ENCODE measurements around the gene DRD2.

Gene DRD2

DNA sequence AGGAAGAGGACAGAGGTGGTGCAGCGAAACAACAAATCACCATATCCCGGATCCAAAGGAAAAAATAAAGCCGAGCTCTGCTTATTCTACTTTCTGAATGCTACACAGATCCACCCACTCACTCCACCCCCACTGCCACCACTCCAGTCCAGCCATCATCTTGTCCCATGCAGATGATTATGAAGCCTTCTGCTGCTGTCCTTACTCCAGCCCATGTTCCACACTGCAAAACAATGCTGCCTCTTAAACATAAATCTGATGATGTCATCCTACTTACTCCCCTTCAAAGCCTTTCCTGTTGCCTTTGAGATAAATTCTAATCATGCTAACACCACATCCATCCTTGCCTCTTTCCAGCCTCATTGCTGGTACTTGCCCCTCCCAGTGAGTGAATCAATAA lies 6.5 kb upstream of the DRD2 start:
- no peak for DNase-seq

DNA sequence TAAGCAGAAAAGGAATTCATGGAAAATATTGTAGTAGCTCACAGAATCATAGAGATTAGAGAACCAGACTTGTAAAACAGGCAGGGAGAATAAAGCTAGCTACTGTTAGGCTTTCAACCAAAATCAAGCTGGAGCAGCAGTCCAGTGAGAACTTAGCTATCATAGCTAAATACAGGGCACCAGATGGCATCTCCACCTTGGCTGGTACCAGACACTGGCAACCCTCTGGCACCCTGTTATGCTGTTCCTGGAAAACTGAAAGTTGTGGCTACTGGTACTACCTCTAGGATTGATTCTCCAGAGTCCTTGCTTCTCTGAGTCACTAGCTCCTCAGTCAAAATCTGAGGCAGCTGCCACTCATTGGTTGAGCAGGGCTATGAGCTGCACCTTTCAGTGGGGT lies 6.0 kb upstream of the DRD2 start:
- no peak for DNase-seq

DNA sequence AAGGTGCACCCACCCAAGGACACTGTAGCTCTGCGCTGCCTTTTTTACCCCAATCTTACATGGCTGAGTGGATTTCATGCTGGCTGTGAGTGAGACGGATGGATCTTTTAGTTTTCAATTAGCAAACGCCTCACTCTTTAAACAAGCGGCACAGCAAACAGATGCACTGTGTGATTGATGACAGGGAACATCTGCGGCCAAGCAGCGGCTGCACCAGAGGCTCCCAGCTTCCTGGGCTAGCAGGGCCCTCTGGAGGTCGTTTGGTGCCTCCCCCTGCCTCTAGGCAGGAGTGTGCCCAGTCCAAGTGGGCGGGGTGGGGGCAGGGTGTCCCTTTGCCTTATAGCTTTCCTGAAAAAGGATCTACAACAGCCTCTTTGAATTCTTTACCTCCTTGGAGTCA lies 2.1 kb upstream of the DRD2 start:
- DNase-seq = peak; percentile 51

DNA sequence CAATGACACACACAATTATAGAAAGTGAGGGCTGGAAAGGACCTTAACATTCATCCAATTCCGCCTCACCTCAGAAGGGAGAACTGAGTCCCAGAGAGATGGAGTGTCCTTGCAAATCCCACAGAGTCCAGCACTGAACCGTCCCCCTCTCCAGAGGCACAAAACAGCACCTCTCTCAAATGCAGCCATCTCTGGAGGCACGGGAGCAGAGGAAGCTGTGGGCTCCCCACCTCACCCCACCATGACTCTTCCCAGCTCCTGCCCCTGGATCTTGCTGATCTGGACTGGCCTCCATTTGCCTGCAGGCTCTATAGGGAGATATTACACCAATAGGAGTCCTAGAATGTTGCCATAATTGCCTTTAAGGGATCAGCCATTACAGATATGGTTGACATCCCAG lies 1.4 kb upstream of the DRD2 start:
- no peak for DNase-seq

- DNase-seq = peak; percentile 90
These were observed 637 bp downstream of the DRD2 start for GRCh38 chr11:113474362-113475159.

- no peak for DNase-seq
These were observed 1.2 kb downstream of the DRD2 start for GRCh38 chr11:113473983-113474361.

- DNase-seq = peak; percentile 44
These were observed 2.7 kb downstream of the DRD2 start for GRCh38 chr11:113472471-113472870.

DNA sequence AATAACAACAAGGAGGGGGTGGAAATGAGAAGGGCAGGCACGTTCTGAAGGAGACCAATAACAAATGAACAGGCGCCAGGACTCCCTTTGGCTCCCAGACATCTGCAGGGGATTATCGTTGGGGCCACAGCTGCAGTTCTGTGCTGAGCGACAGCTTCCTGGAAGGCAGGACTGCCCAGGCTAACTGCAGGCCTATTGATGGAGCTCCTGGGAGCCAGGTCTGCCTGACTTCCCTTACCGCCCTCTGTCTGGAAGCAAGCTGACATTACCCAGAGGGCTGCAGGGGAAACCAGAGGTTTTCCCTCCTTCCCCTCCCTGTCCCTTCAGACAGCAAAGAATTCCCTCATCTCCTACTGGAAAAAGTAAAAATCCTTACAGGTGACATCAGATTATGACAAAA lies 5.0 kb downstream of the DRD2 start:
- no peak for DNase-seq

- no peak for DNase-seq
These were observed 6.4 kb downstream of the DRD2 start for GRCh38 chr11:113468726-113469345.

DNA sequence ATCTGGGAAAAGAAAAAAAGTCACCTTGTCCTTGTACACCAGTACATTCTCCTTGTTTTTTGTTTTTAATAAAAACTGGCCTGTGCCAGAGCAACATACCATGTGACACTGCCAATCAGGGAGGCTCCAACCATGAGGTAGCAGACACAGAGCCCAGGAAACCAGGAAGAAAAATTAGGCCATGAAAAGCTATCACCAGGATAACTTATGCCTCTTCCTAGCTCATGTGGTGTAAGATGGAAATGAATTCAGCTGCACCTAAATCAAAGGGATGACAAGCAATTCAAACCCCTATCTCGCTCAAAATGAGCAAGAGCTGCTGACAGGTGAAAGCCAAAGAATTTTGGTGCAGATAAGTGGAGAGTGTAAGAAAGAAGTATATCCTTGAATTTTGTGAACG lies 7.7 kb downstream of the DRD2 start:
- no peak for DNase-seq

- no peak for DNase-seq
These were observed 9.4 kb downstream of the DRD2 start for GRCh38 chr11:113465786-113466185.

DNA sequence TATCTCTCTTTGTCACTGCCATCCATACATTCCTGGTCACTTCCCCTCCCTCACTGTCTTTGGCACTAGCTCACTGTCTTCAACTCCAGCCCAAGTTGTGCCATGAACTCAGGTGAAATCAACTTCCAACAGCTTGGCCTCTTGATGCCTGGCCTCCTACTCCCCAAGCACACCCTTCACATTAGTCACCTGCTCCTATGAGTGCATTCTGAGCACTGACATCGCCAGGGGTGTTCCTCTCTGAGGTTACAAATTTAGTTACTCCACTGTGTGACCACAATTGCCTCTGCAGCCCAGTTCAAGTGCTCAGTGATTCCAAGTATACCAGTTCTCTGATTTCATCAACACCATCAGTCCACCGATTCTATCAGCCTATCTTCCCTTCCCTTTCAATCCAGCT lies 10.8 kb downstream of the DRD2 start:
- no peak for DNase-seq

DNA sequence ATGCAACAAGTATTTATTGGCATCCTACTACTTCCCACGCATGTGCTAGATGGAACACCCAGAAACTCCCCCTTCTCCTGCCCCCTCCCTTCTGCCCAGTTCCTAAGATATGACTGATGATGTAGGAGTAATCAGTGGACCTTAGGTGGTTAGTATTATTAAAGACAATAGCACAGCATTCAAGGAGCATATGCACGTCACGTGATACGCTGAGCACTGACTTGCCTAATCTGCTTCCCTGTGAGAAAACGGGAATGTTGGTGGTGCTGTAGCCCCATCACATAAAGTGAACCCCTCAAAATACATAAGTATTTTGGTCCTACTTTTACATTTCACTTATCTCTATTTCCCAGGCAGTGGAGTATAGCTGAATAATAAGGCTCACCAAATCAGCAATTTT lies 12.4 kb downstream of the DRD2 start:
- DNase-seq = no peak

DNA sequence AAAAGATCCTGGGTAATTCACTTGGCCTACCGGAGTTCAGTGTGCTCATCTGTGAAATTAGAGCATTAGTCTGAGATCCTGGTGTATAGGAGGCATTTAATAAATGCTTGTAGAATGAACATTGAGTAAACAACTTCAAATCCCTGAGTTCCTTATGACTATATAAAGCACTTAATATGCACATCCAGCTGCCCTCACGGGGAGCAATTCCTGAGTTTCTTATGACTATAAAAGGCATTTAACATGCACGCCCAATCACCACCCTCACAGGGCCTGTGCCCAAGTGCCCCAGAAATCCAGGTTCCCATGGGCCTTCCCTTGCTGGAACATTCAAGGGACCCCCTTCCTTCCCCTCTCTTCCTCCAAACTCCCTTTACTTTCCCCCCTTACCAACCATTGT lies 13.6 kb downstream of the DRD2 start:
- DNase-seq = no peak

GRCh38 chr11:113460469-113460868 lies 14.7 kb downstream of the DRD2 start:
- DNase-seq = no peak

GRCh38 chr11:113458189-113458588 lies 17.0 kb downstream of the DRD2 start:
- DNase-seq = no peak

DNA sequence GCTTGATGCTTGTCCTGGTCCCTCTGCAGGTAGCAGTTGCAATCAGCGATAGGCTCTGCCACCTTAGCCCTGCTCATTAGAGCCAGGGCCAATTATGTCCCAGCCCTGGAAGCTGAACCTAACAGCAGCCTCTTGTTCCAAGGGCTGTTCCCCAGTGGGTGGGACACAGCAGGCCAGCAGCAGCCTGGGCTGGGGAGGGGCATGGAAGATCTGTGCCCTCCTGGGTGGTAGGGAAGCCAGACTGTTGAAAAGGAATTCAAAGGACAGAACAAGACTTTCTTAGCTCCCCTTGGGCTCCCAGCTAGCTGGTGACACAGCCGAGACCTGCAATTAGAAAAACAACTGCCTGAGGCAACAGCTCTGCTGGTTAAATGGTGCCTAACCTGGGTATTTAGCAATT lies 17.4 kb downstream of the DRD2 start:
- DNase-seq = peak; percentile 56

GRCh38 chr11:113454455-113454854 lies 20.7 kb downstream of the DRD2 start:
- no peak for DNase-seq

DNA sequence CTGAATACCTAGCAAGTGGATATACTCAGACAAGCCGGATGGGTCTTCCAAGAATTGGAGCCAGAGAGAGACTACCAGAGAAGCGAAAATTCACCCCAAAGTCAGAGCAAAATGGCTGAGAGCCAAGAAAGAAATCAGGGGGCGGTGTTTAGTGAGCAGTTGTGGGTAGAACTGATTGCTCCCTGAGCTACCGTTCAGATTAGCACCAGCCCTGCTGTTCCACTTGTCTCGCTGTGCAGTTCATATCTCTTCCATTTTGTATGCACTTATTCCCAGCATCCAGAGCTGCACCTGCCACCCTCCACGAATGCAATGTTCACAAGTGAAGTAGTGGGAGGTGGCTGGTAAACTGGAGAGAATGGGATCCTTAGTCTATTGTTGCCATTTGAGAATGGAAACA lies 25.5 kb downstream of the DRD2 start:
- no peak for DNase-seq

- no peak for DNase-seq
These were observed 26.9 kb downstream of the DRD2 start for GRCh38 chr11:113448316-113448677.

GRCh38 chr11:113447621-113448315 lies 27.4 kb downstream of the DRD2 start:
- DNase-seq = no peak

DNA sequence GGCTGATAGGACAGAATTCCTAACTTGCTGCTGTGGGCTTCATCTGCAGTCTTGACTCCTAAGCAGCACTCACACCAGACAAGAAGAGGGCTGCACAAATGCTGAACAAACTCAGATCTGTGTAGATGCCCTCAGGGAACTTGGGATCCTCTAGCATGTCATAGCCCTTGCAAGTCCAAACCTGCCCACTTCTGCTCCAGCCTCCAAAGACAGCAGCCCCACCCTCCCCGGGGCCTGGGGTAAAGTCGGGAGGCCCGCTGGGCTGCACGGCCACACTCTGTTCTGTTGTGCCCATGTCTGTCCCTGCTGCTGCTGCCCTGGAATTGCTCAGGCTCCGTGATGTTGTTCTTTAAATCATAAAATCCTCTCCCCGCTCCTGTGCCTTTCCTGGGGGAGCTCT lies 28.3 kb downstream of the DRD2 start:
- no peak for DNase-seq

DNA sequence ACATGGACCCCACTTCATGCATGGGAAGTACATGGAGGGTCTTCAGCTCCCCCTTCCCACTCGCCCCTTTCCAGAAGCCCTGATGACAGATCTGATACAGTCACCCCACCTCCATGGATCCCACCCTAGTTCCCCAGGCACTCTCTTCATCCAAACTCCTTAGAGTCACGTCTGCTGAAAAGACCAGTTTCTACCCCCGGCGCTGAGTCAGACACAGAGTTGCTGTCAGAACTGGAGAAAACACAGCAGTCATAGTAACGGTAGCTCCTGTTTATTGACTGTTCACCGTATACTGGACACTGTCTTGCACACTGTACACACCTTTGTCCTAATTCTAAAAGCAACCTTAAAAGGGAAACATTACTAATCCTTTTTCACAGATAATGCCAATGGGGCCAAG lies 29.1 kb downstream of the DRD2 start:
- no peak for DNase-seq

GRCh38 chr11:113444502-113445123 lies 30.6 kb downstream of the DRD2 start:
- DNase-seq = no peak
